HG03575 (cell line): Measurements from ENCODE around the gene POU6F1.
"Not testable (repeated sequence)": the region's sequence is repeated elsewhere in the genome, so short reads cannot be mapped to it uniquely, and the experiment has no call there.

Experiments used
- ATAC-seq: cut with Tn5 transposase; IDR thresholded peaks from one replicate; pipeline ENCODE4 v1.9.1; 2021; ENCODE audit not compliant: unreplicated experiment, insufficient number of reproducible peaks, low FRiP score; ENCODE audit errors: extremely low read depth

Gene POU6F1, protein sequence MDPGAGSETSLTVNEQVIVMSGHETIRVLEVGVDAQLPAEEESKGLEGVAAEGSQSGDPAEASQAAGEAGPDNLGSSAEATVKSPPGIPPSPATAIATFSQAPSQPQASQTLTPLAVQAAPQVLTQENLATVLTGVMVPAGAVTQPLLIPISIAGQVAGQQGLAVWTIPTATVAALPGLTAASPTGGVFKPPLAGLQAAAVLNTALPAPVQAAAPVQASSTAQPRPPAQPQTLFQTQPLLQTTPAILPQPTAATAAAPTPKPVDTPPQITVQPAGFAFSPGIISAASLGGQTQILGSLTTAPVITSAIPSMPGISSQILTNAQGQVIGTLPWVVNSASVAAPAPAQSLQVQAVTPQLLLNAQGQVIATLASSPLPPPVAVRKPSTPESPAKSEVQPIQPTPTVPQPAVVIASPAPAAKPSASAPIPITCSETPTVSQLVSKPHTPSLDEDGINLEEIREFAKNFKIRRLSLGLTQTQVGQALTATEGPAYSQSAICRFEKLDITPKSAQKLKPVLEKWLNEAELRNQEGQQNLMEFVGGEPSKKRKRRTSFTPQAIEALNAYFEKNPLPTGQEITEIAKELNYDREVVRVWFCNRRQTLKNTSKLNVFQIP

DNA sequence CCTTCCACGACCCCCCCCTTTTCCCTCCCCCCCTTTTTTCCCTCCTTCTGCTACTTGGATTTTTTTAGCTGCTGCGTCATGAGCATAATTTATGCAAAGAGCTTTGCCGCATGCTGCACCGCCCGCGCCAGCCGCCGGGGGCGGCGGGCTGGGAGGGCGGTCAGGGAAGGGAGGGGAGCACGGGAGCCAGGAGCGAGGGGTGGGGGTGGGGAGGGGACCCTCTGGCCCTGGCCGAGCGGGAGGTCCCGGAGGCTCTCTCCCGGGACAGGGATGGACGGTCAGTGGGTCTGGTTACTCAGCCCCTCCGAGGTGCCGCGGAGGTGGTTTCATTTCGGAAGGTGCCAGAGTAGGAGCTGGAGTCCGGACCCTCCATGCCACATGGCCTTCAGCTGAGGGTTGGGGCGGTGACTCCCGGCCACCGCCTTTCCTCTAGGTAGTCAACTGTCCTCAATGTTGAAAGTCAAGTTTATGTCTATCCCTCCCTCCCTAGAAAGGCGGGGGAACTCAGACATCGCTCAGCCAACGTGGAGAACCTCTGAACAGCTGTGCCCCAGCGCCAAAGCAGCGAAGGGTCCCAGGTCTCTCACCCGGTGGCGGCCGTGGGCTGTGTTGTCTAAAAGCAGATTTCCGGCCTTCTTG is at the start of gene POU6F1:
Gene POU6F1, minus strand, starts transcription at position 95 of the 639 bp plus-strand sequence. CDS start 11,226 bp downstream, outside the sequence.
- ATAC-seq: no peak

DNA sequence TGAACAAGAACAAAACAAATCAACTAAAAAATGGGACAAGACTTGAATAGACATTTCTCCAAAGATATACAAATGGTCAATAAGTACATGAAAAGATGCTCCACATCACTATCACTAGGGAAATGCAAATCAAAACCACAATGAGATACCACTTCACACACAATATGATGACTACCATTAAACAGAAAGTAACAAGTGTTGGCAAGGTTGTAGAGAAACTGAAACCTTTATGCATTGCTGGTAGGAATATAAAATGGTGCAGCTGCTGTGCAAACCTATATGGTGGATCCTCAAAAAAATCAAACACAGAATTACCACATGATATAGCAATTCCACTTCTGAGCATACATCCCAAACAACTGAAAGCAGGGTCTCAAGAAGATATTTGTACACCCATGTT is 47.2 kb upstream of the POU6F1 start:
- no peak for ATAC-seq

DNA sequence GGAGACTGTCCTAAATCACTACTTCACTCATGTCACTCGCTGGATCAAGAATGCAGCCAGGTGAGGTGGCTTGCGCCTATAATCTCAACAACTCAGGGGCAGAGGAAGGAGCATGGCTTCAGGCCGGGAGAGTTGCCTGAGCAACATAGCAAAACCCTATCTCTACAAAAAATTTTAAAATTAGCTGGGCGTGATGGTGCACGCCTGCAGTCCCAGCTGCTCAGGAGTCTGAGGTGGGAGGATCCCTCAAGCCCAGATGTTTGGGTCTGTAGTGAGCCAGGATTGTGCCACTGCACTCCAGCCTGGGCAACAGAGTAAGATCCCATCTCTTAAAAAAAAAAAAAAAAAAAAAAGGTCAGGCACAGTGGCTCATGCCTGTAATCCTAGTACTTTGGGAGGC is 46.4 kb upstream of the POU6F1 start:
- ATAC-seq: no peak

DNA sequence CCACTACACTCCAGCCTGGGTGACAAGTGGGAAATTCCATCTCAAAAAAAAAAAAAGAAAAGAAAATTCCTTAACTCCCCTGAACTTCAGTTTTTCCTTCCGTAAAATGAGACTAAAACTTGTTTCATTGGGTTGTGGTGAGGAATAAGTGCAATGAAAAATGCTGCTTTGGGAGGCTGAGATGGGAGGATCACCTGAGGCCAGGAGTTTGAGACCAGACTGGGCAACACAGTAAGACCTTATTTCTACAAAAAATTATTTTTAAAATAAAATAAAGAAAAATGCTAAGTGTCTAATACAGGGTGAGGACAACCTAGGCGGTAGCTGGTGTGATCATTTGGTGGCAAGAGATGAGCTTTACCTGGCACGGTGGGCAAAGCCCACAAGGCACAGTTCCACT is 45.5 kb upstream of the POU6F1 start:
- ATAC-seq: no peak

DNA sequence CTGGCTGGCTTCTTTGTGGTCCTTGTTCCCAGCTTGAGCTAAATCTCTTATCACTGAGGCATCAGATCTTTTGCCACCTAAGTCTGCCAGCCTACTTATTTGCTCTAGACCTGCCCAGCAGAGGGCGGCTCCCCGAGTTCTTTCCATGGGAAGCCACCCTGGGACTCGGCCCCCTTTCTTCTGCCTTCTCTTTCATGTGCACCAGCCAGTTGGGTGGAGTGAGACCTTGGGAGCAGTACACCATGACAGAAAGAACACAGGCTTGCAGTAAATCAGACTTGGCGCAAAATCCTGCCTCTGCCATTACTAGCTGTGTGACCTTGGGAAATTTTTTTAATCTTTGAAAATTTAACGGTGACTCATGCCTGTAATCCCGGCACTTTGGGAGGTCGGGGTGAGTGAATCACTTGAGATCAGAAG is 44.9 kb upstream of the POU6F1 start:
- no peak for ATAC-seq

DNA sequence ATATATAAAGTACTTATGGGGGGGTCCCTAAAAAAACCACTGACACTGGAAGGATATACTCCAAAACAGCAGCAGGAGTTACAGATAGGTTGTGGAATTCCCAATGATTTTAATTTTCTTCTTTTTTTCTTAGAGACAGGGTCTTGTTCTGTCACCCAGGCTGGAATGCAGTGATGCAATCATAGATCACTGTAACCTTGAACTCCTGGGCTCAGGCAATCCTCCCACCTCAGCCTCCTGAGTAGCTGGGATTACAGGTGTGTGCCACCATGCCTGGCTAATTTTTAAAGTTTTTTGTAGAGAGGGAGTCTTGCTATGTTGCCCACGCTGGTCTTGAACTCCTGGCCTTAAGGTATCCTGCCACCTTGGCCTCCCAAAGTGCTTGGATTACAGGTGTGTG is 41.7 kb upstream of the POU6F1 start:
- not testable (repeated sequence) for ATAC-seq

DNA sequence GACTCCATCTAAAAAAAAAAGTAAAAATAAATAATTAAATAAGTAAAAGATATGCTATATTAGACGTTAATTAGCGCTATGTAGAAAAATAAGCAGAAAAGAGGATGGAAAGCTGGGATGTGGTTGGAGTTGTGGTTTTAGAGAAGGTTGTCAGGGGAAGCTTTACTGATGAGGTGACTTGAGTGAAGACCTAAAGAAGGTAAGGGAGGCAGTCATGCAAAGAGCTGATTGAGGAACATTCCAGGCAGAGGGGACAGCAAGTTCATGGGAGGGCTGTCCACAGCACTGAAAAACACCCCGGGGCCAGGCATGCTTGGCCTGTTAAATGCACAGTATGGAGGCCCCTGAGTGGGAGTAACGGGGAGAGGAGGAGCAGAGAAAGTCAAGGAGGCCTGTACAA is 36.7 kb upstream of the POU6F1 start:
- no peak for ATAC-seq

DNA sequence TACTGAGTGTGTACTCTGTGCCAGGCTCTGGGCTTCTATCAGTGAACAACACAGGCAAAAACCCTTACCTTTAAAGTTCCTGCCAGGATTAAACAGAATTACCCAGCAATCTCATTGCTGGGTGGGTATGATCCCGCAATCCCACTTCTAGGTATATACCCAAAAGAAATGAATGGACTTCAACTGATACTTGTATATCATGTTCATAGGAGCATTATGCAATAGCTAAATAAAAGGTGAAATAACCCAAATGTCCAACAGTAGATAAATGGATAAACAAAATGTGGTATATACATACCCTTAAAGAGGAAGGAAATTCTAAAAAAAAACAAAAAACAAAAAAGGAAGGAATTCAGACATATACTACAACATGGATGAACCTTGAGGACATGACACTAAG is 35.4 kb upstream of the POU6F1 start:
- ATAC-seq: no peak

DNA sequence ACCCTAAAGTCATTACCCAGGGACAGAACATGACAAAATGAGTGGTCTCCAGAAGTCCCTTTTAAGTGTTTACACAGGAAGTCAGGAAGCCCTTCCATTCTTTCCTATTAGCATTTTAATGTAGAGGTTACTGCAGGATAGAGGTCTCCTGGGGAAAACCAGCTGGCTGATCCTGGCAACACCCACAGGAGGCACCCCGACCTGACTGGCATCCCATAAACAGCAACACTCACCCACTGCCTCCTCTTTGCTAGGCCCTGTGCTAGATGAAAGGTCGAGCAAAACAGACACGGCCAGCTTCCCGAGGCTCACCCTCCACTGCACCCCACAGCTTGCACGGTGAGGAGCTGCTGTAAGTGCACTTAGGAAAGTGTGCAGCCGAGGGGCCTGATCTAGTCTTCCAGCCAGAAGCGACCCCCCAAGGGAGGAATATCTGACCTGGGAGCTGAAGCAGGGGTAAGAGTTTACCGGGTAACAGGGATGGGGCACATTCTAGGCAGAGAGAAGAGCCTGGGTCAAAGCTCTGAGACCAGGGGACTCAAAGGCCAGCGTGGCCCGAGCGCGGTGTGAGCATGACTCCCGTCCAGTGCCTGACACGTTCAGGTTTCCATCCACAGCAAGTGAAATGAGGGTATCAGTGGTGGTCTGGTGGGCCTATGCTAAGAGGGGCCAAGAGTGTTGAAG is 29.8 kb upstream of the POU6F1 start:
- ATAC-seq: no peak

DNA sequence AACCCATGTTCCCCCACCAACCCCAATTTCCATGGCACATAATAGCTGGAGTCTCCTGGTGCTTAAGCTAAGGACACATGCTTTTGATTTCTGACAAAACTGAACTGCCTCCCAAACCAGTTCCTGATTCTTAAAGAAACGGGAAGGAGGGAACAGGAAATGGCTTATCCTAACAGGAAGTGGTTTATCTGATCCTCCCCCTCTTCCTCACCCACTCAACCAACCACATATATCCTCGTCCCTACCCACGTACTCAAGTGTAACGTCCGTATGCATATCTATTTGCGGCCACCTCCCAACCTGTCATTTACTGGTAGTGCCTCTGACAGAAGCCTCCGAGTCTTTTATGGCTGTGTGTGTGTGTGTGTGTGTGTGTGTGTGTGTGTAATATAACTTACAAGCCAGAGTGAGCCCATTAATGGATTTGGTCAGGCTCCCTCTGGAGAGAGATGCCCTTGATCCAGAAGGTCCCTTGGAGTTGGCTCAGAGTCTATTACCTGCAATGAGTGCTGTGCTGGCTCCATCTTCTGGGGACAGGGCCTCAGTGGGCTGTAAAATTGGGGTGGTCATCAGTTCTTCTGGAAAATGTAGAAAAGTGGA is 28.5 kb upstream of the POU6F1 start:
- ATAC-seq: no peak

DNA sequence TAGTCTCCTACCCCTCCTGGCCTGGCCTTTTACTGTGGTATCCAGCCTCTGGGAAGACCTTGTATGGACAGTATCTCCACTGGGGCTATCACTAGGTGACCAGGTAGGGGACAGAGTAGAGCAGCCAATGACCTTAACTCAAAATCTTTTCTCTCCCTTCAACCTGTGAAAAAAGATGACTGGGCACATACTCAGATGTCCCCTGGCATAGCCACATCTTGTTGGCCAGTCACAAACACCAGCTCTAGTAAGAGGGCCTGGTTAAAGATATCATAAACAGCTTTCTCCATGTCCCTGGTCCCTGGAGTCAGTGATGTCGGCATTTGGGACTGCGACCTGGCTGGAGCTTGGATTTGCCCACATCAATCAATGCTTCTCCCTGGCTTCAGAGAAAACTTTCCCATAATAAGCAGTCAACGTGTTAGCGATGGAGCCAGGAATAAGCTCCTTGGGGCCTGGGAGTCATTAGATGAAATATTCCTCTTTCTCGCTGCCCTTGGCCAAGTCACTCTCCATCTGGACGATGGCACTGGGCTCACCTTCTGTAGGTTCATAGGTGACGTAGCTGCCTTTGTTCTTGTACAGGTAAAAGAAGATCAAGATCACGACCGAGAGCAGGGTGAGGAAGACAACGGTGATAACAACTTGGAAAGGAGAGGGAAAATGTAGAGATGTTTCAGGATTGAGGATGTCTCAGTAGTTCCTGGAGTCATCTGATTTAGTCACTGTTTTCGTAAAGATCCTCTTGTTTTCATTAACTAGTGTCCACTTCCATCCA is 27.8 kb upstream of the POU6F1 start:
- no peak for ATAC-seq

DNA sequence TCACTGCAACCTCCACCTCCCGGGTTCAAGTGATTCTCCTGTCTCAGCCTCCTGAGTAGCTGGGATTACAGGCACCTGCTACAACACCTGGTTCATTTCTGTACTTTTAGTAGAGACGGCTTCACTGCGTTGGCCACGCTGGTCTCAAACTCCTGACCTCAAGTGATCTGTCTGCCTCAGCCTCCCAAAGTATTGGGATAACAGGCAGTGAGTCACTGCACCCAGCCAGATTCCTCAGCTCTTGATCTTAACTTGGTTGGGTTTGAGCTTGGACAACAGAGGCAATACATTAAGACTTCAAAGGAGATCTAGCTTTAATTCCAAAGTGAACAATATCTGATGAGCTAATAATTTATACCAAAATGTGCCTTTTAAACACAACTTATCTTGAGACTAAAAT is 26.4 kb upstream of the POU6F1 start:
- ATAC-seq: no peak

DNA sequence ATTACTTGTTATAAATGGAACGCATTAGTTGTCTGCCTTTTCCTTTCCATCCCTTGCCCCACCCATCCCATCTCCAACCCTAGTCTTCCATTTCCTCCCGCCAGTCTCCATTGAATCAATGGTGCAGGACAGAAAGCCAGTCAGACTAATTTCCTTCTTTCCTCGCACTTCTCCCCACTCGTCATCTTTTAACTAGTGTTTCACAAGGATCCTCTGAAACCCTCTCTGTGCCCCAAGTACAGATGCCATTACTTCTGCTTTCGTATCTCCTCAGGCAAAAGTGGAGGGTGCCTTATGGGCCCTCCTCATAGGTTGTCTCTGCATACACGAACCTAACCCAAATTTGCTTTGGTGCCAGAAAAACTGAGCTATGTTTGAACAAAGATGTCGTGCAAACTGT is 25.0 kb upstream of the POU6F1 start:
- ATAC-seq: no peak

DNA sequence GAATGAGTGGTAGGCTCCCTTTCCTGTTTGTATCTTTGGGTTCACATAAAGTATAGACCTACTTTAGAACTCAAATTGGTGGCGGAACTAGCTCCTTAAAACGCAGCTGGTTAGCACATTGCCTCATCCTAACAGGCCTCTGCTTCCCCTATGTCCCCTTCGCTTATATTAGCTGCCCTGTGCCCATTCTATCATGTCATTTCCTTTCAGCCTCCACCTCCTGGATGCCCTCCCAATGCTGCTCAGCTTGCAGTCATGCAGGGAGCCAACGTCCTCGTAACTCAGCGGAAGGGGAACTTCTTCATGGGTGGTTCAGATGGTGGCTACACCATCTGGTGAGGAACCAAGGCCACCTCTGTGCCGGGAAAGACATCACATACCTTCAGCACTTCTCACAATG is 24.3 kb upstream of the POU6F1 start:
- no peak for ATAC-seq

DNA sequence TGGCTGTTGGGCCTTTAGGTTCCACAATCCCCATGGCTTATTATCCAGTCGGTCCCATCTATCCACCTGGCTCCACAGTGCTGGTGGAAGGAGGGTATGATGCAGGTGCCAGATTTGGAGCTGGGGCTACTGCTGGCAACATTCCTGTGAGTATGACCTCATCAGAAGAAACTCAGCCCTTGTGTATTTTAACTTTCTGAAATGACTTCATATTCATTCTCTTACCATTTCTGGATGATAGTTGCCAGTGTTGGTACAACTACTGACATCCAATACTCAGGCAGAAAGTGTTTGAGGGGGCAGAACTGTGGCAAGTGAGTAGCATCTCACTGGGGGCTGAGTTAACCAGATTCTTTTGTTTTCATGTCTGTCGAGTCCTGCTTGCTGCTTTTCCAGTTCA is 23.1 kb upstream of the POU6F1 start:
- ATAC-seq: no peak

DNA sequence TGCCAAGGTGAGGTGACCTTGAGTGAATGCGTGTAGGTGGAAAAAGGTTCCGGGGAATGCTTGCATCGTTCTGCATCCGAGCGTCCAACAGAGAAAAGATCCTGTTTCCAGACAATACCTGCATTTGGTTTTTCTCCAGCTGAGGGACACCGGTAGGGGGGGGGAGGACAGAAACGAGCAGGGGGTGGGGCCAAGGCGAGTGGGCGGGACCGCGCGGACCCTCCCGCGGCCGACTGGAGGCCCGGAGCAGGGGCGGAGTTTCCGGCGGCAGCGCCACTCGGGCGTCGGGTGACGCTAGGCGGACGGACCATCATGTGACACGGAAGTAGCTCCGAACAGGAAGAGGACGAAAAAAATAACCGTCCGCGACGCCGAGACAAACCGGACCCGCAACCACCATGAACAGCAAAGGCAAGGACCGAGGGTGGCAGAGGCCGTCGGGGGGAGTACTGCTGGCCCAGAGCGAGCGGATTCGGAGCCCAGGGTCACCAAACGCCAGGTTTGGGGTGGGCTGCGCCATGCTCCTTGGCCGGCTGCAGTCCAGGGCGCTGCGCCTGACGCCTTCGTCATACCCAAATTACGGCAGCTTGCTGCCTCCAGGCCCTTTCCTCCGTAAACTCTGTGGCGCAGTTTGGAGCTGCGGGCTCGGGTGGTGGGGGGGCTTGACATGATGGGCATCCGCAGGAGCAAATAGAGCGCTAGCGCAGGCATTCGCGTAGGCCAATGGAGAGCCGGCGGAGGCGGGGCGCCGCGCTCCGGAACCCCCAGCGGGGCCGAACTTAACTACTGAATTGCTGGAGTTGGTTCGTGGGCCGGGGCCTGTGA is 20.9 kb upstream of the POU6F1 start, which contains the start of gene DAZAP2:
Gene DAZAP2, plus strand, starts transcription at position 317 of the 825 bp plus-strand sequence. Its CDS starts 82 bp downstream, at position 399.
- peak; percentile 41 for ATAC-seq

DNA sequence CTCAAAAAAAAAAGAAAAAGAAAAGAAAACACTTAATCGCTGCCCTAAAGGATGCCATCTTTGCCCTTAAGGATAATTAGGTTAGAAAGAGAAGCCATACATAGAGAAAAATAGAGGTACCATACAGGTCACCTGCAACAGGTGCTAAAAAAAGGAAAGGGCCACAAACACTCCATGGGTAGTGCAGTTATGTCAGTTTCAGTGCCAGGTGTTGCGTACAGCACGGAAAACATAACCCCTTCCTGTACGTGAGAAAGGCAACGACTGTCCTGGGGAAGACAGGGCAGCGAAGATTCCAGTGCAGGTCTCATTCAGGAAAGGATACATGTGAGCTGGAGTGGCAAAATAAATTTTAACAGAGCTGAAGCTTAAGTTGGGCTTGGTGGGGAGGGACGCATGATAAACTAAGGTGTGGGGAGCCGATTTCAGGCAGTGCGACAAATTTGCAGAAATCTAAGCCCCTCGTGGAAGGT is 20.2 kb upstream of the POU6F1 start:
- peak; percentile 7 for ATAC-seq

DNA sequence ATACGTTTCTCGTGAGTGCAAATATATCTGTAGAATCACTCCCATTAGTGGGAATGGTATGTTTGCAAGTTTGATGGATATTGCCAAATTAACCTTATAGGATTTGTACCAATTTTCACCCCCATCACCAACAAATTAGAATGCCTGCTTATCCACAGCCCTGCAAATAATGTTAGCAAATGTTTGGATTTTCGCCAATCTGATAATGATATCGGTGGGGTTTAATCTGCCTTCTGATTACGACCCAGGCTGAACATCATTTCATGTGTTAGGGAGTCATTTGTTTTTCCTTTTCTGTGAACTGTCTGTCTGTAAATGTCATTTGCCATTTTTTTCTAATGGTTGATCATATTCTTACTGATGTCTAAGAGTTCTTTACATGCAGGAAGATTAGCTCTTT is 16.7 kb upstream of the POU6F1 start:
- no peak for ATAC-seq
